GM18505 (cell line): ENCODE data around the gene MTMR10.
A peak's percentile ranks its signal among the peaks of the same experiment; 100 is the strongest.

Experiments
- ATAC-seq: cut with Tn5 transposase; IDR thresholded peaks from one replicate; pipeline ENCODE4 v1.9.1; 2021; ENCODE audit not compliant: unreplicated experiment
- POLR2A ChIP-seq: IDR thresholded peaks from 4 replicates; pipeline ENCODE4 v1.6.1; 2011; ENCODE audit warnings: borderline replicate concordance; ENCODE audit not compliant: insufficient read depth, insufficient read length; ENCODE audit errors: extremely low read depth

MTMR10 gene

DNA sequence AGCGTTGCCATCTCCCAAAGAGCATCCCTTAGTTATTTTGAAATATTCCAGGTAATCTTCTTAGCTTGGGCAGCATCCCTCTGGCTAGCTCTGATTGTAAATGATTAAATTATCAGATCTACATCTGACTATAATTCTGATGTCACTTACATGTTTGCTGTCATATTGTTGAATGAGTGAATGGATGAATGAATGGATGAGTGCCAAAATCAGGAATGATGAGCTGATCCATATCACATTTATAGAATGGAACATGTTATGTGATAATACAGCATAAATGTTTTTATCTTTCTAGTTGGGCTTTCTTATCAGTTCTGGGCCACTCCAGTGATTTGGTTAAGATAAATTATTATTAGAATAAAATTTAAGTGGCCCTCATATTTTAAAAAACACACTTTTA is 73.8 kb downstream of the MTMR10 start:
- TF ChIP-seq POLR2A: no peak
- ATAC-seq: no peak

- no peak for TF ChIP-seq POLR2A
- ATAC-seq: no peak
Observed at GRCh38 chr15:30917013-30917412, 74.4 kb downstream of the MTMR10 start.

DNA sequence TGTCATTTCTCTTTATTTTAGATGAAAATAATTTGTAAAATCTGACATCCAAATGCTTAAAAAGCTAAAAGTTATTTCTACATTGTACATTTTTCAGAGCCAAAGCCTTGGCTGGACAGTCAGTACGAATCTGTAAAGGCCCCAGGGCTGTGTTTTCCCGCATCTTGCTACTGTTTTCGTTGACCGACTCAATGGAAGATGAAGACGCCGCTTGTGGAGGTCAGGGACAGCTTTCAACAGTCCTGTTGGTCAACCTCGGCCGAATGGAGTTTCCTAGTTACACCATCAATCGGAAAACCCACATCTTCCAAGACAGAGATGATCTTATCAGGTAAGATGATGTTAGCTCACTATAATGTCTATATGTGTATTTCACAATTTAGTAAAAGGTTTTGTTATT is 77.7 kb downstream of the MTMR10 start:
- ATAC-seq: no peak
- no peak for TF ChIP-seq POLR2A

GRCh38 chr15:30906366-30906765 is 85.1 kb downstream of the MTMR10 start:
- no peak for ATAC-seq
- TF ChIP-seq POLR2A: no peak

DNA sequence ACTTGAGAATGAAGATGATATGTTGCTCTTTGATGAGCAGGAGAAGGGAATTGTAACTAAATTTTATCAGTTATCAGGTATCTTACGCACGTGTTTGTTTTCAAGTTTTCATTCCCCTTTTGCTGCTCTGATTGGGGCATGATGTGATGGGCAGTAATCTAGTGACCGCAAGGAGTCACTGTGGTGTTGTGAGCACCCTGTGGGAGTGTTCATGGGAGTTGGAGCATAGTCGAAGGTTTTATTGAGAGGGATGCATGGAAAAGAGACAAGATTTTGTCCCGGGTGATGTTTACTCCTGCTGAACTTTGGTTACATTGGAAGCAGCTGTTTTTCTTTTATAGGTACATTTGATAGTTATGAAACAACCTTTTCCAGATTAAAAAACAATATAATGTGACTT is 85.6 kb downstream of the MTMR10 start:
- TF ChIP-seq POLR2A: no peak
- ATAC-seq: no peak

GRCh38 chr15:30904812-30905211 is 86.6 kb downstream of the MTMR10 start:
- no peak for ATAC-seq
- TF ChIP-seq POLR2A: no peak

DNA sequence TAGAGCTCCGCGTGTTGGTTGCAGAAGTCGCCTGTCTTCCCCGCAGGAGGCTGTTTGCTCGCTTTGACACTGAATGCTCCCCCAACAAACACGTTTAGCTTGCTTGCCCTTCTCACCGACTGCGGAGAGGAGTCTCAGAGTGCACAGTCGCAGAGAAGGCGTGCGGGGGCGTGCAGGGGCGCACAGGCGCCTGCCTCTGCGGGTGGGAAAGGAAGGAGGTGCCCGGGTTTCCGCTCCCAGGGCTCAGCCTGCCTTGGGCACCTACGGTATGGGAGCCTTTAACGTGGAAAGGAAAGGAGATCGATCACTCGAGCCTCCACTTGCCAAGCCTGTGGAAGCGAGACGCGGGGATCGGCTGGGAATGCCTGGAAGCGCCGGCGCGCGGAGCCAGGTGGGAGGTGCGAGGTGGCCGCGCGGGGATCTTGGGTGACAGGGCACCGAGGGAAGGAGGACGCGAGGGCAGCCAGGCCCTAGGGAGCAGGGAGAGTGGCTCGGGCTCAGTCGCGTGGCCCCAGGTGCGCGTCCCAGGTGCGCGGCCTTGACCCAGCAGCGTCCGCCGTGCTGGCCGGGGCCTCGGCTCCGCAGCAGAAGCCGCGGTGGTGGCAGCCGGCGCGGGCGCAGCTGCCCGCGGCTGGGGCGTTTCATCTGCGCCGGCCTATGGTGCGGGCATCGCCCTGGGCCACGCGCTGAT is 87.8 kb downstream of the MTMR10 start, which contains the start of gene FAN1:
Gene FAN1, plus strand, starts transcription at position 419 of the 691 bp plus-strand sequence. CDS start 749 bp downstream, outside the sequence.
- peak; percentile 79 for TF ChIP-seq POLR2A
- ATAC-seq: peak; percentile 90

DNA sequence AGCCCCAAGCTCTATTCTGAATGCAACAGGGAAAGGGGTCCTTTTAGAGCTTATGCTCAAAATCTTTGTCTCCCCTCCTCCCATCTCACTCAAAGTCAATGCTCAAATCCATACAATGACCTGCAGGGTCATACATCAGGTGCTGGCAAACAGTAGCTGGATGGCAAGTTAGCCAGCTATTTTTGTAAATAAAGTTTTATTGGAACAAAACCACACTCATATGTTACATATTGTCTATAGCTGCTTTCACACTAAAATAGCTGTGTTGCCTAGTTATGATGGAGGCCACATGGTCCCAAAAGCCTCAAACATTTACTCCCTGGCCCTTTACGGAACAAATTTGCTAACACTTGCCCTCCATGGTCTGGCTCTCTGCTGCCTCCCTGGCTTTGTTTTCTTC is 89.5 kb downstream of the MTMR10 start:
- no peak for TF ChIP-seq POLR2A
- ATAC-seq: no peak

- TF ChIP-seq POLR2A: no peak
- no peak for ATAC-seq
Observed at GRCh38 chr15:30896211-30896606, 95.2 kb downstream of the MTMR10 start.

GRCh38 chr15:30895461-30896210 is 95.8 kb downstream of the MTMR10 start:
- no peak for ATAC-seq
- no peak for TF ChIP-seq POLR2A

DNA sequence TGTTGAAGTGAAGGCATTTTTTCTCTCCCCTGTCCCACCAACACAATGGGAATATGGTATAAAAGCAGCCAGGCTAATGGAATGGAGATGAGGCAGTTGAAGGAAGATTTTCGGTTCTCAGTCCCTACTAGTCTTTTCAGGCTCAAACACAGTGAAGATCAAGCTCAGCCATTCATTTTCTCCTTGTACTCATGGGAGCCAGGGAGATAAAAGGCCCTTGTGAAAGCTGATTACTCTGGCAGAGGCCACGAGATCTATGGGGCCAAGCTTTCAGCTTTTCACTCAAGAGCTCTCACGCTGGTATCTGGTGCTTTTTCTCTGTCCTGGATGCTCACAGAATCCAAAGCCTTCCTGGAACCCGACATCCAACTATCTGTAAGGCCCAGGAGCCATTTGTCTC is 102.2 kb downstream of the MTMR10 start:
- TF ChIP-seq POLR2A: no peak
- no peak for ATAC-seq
